Measurements from ENCODE around the gene RNF135.
"Not testable (repeated sequence)": the region's sequence is repeated elsewhere in the genome, so short reads cannot be mapped to it uniquely, and the experiment has no call there.

RNF135 gene

DNA sequence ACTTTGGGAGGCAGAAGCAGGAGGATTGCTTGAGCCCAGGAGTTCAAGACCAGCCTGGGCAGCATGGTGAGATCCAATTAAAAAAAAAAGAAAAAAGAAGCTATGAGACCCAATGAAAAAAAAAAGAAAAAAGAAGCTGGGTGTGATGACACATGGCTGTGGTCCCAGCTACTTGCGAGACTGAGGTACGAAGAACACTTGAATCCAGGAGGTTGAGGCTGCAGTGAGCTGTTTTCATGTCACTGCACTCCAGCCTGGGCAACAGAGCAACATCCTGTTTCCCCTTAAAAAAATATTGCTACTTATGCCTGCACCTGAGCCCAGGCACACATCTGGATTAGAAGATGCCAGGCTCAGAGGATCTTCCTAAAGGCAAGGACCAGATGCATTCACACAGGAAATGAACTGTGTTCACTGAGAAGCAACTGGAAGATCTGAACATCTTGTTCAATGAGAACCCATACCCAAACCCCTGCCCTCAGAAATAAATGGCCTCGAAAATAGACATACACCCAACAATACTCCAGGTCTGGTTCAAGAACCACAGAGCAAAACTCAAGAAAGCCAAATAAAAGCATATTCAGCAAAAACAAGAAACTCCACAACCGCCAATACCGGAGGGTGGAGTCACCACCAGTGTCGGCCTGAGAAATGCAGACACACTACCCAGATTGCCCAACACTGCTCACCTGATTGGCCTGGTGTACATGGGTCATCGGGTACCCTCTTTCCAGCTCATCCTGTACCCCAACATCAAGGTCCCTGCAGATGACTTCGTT is 4.4 kb downstream of the RNF135 start:
- no peak for TF ChIP-seq CTCF (IDR thresholded peaks at IDR 0.05; ENCODE audit: low read depth, low read length)
- no peak overlapping the region for H3K4me3 ChIP-seq (ENCODE audit: low read depth, low read length)

- H3K4me3 ChIP-seq (ENCODE audit: low read depth, low read length) = not testable (repeated sequence)
These were observed 9.1 kb downstream of the RNF135 start for GRCh38 chr17:30979919-30980318.

- no peak for TF ChIP-seq CTCF (IDR thresholded peaks at IDR 0.05; ENCODE audit: low read depth, low read length)
- H3K4me3 ChIP-seq (ENCODE audit: low read depth, low read length) = no peak overlapping the region
These were observed 11.0 kb downstream of the RNF135 start for GRCh38 chr17:30981531-30982519.

DNA sequence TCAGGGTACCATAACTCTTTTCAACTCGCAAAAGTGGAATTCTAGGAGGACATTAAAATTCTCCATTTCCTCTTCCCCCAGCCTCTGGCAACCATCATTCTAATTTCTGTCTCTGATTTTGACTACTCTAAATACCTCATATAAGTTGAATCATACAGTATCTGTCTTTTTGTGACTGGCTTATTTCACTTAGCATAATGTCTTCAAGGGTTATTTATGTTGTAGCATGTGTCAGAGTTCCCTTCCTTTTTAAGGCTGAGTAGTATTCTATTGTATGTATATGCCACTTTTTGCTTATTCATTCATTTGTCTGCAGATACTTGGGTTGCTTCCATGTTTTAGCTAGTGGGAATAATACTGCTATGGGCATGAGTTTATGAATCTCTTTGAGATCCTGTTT is 12.0 kb downstream of the RNF135 start:
- TF ChIP-seq CTCF (IDR thresholded peaks at IDR 0.05; ENCODE audit: low read depth, low read length) = no peak
- no peak overlapping the region for H3K4me3 ChIP-seq (ENCODE audit: low read depth, low read length)

DNA sequence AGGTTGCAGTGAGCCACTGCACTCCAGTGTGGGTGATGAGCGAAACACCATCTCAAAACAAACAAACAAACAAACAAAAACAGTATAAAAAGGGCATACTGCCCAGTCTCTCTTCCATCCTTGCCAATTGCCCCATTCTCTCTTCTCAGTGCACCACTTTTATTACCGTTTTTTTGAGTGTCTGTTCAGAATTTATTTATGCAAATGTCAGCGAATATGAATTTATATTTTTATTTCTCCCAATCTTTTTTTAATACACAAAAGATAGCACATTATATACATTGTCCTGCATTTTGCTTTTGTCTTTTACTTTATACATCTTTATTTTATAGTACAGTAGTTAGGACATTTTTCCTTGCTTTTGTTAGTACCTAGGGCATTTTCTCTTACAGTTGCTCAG is 19.6 kb downstream of the RNF135 start:
- TF ChIP-seq CTCF (IDR thresholded peaks at IDR 0.05; ENCODE audit: low read depth, low read length) = no peak
- no peak overlapping the region for H3K4me3 ChIP-seq (ENCODE audit: low read depth, low read length)

- no peak for TF ChIP-seq CTCF (IDR thresholded peaks at IDR 0.05; ENCODE audit: low read depth, low read length)
These were observed 21.7 kb downstream of the RNF135 start for GRCh38 chr17:30992551-30992950.

GRCh38 chr17:30995347-30995746 is 24.5 kb downstream of the RNF135 start:
- no peak overlapping the region for H3K4me3 ChIP-seq (ENCODE audit: low read depth, low read length)
- TF ChIP-seq CTCF (IDR thresholded peaks at IDR 0.05; ENCODE audit: low read depth, low read length) = no peak

More at GRCh38 chr17:30992551-30992950, 21.7 kb downstream of the RNF135 start:
- H3K4me3 ChIP-seq (ENCODE audit: low read depth, low read length) = no peak overlapping the region
